RWPE1 (cell line): ENCODE data around the gene SLC27A3.

ENCODE experiments used
- CTCF ChIA-PET: fragments of 350-600 bp; sonication (Branson Sonifier 250); formaldehyde crosslinking; extraction: SDS; loops from one replicate; lab custom pipeline; 2021; lab: Yijun Ruan, JAX
- POLR2A ChIA-PET: fragments of 400-600 bp; formaldehyde crosslinking; extraction: SDS; loops from one replicate; lab custom pipeline; 2020; ENCODE audit warnings: antibody characterized with exemption; ENCODE audit not compliant: low non-redundant PET; lab: Yijun Ruan, JAX
- DNase-seq: peaks from one replicate; pipeline ENCODE4 v3.0.0; 2012; ENCODE audit warnings: low spot score
- H3K27ac ChIP-seq: fragments of 450-650 bp; 2 replicates; pipeline ENCODE4 v1.5.1; 2017
- TF ChIP-seq, protein P1 (sequence below): fragments of 450-650 bp; conservative IDR thresholded peaks from 2 replicates; pipeline ENCODE4 v1.5.1; 2017; ENCODE audit warnings: low read depth, mild to moderate bottlenecking

SLC27A3 gene

DNA sequence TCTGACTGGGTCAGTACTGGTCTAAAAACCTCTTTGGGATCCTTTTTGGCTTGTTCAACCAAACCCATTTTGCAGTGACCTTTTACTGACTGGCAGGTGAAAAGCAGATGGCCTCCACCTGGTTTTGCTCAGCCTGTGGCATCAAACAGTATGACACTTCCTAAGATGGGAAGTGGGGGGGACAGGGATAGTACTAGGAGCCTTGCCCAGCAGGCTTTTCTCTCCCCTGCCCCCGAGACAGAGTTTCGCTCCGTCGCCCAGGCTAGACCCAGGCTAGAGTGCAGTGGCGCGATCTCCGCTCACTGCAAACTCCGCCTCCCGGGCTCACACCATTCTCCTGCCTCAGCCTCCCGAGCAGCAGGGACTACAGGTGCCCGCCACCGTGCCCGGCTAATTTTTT lies 29.0 kb upstream of the SLC27A3 start:
- no peak overlapping the region for H3K27ac ChIP-seq
- TF ChIP-seq, protein P1, sequence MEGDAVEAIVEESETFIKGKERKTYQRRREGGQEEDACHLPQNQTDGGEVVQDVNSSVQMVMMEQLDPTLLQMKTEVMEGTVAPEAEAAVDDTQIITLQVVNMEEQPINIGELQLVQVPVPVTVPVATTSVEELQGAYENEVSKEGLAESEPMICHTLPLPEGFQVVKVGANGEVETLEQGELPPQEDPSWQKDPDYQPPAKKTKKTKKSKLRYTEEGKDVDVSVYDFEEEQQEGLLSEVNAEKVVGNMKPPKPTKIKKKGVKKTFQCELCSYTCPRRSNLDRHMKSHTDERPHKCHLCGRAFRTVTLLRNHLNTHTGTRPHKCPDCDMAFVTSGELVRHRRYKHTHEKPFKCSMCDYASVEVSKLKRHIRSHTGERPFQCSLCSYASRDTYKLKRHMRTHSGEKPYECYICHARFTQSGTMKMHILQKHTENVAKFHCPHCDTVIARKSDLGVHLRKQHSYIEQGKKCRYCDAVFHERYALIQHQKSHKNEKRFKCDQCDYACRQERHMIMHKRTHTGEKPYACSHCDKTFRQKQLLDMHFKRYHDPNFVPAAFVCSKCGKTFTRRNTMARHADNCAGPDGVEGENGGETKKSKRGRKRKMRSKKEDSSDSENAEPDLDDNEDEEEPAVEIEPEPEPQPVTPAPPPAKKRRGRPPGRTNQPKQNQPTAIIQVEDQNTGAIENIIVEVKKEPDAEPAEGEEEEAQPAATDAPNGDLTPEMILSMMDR: no peak
- CTCF ChIA-PET: interaction anchor here (0.6 kb wide), 1 partner anchor 97 kb away, joined by 5 read pairs; no protein-coding TSS in a partner anchor
- no peak for DNase-seq
- POLR2A ChIA-PET: interaction anchor here (0.7 kb wide), 2 partner anchors 17 to 18 kb away, joined by 3 to 4 read pairs; no protein-coding TSS in a partner anchor

DNA sequence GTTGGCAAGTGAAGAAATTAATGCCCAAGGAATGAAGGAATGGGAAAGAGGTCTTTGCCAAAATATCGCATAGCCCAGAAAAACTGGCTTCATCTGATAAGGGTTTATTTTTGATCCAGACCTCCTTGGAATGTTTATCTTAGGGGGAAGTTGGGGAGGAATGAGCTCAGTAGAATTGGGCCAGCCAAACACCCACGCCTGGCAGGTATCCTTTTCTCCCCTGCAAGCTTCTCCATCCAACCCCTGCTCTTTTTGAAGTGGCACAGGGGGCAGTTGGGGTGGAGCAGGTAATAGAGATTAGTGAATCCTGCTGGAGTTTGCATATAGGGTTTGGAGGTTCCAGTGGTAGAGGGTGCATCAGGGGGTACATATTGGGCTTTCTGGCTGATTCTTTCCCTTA lies 26.3 kb upstream of the SLC27A3 start:
- POLR2A ChIA-PET: no interaction called here

DNA sequence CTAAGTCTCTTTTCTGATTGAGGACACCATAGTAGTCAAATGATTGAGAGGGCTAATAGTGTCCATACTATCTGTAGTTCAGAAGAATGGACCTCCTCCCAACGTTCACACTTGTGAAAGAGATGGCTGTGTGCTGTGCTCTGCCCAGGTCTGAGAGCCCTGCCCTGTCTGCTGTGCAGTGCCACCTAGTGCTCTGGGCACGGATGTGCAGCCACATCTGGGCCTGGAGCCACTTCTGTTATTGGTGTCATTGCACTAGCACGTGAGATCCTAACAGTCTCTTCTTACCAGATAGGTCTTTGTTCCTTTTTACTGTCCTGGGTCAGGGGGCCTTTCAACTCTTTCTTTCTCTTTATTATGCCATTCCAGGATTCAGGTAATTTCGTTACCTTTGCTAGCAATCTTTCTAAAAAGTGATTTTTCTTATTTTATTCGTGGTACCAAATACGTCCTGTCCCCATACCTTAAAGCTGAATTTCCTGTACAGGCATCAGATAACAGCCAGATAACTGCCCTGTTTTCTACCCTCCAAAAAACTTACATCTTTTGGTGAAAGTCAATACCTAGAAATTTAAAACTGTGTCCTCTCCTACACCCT lies 25.7 kb upstream of the SLC27A3 start:
- CTCF ChIA-PET: interaction anchor here (0.6 to 2.9 kb wide), 3 partner anchors 18 to 237 kb away, joined by 3 to 11 read pairs (median 3); partner anchors contain the start of genes NPR1 and RAB13

More for the DNA sequence above, 26.3 kb upstream of the SLC27A3 start:
- DNase-seq: no peak
- no peak overlapping the region for H3K27ac ChIP-seq
- TF ChIP-seq, protein P1: no peak
- CTCF ChIA-PET: interaction anchor here (0.6 to 2.9 kb wide), 5 partner anchors 12 to 1774 kb away, joined by 3 to 11 read pairs (median 3); partner anchors contain the start of genes NPR1 and RAB13

DNA sequence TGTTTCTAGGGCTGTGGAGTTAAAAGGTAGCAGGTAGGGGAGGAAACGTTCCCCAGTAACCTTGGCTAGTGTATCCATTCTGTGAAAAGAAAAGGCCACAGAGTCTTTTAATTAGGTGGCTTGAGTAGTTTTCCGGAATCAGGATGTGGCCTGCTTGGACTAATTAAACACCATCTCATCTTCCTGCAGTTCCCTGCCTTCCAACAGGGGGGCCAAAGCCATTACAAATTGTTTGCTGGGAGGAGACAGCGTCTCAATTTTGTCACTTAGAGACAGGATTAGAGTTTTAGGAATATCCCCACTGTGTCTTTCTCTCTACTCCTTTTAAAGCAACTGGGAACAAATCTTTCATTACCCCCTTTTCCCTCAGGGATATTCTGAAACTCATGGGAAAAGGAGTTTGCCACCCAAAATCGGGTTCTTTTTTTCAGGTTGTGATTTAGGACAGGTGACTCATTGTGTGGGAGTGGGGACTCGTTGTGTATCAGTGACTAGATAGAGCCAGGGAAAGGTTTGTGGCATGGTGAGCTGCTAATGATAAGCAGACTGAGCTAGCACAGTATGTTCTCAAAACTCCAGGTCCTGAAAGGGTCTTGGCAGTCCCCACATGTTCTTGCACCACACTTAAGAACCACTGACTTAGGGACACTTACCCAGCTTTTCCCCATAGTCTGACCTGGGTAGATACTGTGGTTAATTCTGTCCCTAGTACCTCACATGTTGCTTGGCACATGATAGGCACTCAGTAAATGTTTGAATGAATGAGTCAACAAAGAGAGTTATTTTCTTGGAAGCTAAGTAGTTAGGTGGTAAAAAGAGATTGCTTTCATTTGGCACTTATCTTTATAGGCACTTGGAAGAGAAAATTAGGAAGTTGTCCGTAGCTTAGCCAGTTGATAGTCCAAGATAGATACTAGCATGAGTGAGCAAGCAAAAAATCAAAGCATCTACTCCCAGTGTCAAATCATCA lies 24.9 kb upstream of the SLC27A3 start:
- CTCF ChIA-PET: interaction anchor here (0.7 to 2.9 kb wide), 3 partner anchors 18 to 73 kb away, joined by 3 to 11 read pairs (median 5); partner anchors contain the start of gene NPR1

More for the DNA sequence above, 25.7 kb upstream of the SLC27A3 start:
- POLR2A ChIA-PET: no interaction called here
- peak; percentile 87 for DNase-seq
- TF ChIP-seq, protein P1: peak; percentile 95
- H3K27ac ChIP-seq: no peak overlapping the region

DNA sequence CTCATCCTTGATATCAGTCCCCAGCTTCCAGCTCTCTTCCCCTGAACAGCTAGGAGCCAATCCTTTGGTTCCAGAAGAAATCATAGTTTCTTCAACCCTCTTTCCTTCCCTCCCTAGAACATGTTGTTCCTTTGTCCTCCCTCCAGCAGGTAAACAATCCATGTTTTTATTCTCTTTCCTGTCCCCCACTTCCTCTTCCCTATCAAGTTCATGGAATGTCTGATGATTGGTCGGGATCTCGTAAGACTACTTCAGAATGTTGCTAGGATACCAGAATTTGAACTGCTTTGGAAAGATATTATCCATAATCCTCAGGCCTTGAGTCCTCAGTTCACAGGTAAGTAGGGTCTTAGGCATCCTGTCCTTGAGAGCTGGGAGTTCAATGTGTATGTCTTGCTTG lies 23.1 kb upstream of the SLC27A3 start:
- TF ChIP-seq, protein P1: no peak
- ChIA-PET POLR2A (no interaction called here), CTCF (no interaction called here)
- H3K27ac ChIP-seq: no peak overlapping the region
- DNase-seq: no peak

More for the DNA sequence above, 24.9 kb upstream of the SLC27A3 start:
- TF ChIP-seq, protein P1: no peak
- H3K27ac ChIP-seq: no peak overlapping the region
- DNase-seq: no peak
- POLR2A ChIA-PET: no interaction called here
